Left hindlimb (tissue), 1 donor: ENCODE measurements around the gene FTO.

Source experiments
- DNase-seq: peaks from one replicate; pipeline ENCODE4 v3.0.0-alpha.2; 2018

FTO gene

DNA sequence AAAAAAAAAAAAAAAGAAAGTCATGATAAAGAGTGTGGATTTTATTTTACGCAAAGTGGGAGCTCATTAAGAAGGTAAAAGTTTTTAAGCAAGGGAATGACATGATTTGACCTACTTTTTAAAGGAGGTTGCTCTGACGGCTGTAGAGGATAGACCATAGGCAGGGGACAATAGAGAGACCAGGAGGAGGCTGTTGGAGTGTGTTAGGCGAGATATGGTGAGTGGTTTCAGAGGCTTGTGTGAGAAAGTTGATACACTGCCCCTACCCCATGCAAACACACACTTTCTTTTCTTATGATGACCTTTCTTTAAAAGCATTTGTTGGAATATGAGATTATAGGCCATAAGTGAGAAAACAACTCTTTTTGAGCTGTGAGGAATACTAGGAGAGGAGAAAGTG lies 82.0 kb downstream of the FTO start:
- no peak for DNase-seq

DNA sequence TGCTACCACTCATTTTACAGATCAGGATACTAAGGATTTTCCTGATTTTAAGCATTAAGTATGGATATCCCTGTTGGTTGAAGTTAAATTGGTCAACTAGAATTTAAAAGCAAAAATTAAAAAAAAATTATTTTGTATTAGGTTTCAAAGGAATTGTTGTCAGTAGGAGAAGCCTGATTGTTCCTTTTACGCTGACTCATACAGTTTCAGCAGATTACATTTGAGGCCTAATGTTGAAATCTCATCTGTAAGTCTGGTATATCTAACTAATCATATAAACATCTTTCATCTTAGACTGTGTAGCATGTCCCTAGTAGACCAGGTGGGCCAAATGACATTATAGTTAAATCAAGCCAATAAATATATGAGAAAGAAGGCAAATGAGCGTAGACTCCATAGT lies 83.5 kb downstream of the FTO start:
- DNase-seq = no peak

DNA sequence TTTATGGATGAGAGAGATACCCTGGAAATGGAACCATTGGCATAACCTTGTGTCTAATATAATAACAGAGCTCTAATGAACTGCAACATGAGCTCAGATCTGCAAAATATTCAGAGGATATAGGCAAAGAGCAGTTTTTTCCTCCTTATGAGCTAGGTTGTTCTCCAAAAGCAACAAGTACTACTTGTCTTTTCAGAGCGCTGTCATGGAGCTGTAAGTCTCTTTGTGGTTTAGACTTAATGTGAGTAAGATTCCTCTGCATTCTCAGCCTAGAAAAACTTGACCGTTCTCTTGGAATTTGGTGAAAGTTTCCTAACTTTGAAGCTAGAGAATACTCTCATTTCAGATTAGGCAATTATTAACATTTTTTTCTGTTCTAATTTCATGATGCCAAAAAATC lies 85.2 kb downstream of the FTO start:
- no peak for DNase-seq

DNA sequence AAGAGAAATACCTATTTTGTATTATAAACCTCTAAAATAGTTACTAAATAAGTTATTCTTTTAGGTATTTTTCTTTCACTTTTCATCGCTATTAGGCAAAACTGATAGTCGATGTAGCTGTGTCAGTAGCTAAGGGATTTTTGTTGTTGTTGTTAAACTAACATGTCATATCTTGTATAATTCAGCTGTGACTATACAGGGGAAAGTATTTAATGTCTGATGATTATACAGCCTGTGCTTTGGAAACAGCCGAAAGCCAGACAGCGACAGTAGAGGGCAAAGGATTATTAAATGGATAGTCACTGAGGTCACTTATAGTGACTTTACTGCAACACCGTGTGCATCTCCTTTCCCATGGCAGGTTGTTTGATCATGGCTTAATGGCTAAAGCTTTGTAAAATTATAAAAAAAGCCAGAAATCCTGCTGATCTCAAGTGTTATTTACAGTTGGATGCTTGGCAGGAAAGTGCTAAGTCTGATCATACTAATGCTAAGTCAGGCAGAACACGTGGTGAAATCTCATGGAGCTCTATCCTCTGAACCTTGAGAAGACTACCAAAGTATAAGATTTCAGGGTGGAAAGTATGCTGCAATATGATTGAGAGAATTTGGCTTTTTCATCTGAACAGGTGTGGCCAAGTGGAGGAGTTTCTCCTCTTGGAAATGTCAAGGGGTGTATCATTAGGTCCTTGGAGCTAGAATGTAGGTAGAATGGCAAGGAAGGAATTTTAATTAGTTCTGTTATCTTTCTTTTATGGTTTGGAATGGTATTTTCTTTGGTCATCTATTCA lies 88.4 kb downstream of the FTO start:
- no peak for DNase-seq

DNA sequence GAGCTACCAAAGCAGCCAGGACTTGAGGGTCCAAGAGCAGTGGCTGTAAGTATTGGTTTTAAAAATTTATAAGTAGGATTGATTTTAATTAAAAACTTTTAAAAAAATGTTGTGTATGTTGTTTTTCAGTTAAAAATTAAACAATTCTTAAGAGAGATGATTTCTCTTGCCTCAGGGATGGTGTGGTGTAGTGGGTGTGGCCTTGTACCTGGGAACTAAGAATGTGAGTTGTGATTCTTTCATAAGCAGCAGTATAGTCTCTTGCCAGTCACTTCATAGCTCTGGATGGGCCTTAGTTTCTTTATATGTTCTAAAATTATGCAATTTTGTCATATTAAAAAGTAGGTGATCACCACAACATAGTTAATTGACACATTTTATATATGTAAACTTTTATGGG lies 99.5 kb downstream of the FTO start:
- no peak for DNase-seq

DNA sequence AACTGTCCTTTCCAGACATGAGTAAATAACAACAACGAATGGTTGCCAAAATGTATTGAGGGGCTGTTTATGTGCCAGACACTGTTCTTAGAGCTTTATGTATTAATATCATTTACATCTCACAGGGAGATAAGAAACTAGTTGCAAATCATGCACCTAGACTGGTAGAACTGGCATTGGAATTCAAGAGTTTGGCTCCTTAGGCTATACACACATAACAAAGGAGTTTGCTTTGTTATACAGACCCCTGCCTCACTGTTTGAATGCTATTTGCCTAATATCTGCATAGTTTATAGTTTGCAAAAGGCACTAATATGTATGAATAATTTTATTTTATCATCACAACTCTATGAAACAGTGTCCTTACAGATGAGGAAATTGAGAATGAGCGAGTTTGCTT lies 100.0 kb downstream of the FTO start:
- DNase-seq = no peak

DNA sequence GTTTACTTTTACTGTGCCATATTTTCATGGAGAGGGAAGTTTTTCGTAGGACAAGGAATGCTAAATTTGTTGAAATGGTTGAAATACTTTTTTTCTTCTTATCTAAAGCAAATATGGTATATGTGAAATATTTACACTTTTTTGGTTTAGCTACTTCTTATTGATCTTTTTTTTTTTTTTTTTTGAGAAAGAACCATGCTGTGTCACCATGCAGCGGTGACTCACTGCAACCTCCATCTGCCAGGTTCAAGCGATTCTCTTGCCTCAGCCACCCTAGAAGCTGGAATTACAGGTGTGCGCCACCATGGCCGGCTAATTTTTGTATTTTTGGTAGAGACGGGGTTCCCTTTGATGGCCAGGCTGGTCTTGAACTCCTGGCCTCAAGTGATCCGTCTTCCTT lies 100.5 kb downstream of the FTO start:
- no peak for DNase-seq

DNA sequence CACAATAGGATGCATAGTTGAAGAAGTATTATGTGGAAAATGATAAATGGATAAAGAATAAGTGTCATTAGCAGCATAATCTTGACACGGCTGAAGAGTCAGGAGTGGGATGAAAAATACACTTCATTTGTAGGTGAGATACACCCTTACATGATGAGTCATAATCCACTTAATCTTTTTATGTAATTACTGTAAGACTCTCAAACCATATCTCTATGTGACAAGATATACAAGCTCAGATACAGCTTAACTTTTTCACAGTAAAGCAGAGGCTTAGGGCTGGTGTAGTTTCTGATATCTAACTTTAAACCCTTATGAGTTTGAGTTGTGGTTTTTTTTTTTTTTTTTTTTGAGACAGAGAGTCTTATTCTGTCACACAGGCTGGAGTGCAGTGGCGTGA lies 101.2 kb downstream of the FTO start:
- DNase-seq = no peak

DNA sequence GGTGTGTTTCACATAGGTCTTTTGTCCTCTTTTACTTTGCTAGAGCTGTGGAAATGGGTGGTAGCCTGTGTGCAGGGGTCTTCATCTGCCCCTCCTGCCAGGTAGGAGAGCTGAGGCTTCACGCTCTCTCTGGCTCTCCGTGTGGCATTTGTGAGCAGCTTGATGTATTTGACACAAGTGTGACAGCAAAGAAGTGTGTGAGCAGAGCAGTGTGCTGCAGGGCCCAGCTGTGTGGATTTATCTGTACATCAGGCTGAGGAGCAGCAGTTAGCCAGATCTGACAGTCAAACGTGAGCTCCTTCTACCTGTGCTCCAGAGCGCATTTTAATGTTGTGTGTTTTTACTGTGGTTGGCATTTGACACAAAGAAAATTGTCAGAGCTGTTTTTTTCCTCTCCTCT lies 101.8 kb downstream of the FTO start:
- DNase-seq = no peak

DNA sequence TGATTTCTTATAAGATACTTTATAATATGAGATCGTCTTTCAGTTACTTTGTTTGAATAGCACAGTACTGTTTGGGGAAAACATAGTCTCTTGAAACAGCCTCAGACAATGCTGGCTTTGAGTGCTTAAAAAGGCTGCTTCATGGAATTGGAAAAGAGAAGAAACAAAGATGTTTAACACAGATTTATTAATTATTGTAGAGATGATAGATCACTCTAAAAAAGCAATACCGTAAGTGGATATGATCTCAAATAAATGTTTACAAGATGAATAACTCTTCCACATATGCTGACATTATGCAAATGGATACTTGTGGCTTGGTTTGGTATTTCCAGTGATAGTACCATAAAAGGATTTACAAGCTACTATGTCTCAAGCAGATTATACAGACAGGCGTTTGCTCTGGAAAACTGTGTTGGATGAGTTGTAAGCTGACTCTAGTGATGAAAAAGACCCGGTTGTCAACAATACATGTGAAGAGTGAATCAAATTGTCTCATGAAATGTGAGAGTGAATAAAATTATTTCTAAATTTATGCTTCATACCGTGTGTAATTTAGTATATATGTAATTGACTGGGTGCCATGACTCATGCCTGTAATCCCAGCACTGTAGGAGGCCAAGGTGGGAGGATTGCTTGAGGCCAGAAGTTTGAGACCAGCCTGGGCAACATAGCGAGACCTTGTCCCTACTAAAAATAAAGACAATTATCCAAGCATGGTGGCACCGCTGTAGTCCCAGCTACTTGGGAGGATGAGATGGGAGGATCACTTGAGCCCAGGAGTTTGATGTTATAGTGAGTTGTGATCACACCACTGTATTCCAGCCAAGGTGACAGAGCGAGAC lies 105.4 kb downstream of the FTO start:
- no peak for DNase-seq

DNA sequence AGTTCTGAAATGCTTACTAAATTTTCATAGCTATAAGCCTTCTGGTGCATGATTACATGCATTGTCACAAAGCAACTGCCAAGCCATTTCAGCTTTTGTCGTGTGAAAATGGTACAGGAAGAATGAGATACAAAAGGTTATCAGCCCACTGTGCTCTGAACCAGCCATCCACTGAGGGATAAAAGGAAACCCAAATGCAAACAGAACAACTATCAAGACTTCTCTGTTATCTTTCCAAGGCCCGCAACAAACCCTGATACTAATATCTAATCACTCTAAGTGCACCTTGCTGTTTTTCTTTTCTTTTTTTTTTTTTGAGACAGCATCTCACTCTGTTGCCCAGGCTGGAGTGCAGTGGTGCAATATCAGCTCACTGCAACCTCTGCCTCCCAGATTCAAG lies 109.0 kb downstream of the FTO start:
- DNase-seq = no peak

DNA sequence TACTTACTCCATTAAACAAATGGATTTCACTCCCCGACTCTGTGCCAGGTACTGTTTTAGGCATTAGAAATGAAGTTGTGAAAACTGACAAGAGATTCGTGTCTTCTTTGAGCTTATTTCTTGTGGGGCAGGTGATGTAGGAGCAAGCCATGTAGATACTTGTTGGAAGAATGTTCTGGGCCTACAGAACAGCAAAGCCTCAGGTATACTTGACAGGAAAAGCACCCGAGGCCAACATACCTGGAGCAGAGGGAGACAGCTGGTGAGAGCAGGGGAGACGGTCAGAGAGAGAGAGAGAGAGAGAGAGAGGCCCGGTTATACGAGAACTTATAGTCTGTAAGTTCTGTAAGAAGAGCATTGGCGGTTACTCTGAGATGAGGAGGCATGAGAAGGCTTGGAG lies 110.8 kb downstream of the FTO start:
- no peak for DNase-seq

DNA sequence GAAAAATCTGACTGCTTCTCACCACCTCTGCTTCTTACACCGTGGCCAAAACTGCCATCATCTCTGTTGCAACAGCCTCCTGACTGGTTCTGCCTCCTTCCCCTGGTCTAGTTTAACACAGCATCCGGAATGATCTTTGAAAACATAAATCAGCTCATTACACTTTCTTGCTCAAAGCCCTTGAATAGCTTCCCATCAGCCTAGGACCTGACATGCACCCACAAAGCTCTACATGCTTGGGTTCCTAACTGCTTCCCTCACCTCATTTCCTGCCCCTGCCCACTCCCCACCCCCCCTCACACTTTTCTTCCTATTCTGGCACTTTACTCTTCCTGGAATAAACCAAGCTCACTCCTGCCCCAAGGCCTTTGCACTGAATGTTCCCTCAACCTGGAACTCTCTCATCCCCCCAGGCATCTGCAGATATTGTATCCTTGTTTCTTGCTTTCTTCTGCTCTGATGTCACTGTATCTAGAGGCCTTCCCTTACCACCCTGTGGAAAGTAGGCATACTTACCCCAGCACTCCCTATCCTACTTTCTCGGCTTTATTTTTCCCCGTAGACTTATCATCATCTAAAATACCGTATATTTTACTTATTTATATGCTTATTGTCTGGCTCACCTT lies 112.4 kb downstream of the FTO start:
- no peak for DNase-seq

DNA sequence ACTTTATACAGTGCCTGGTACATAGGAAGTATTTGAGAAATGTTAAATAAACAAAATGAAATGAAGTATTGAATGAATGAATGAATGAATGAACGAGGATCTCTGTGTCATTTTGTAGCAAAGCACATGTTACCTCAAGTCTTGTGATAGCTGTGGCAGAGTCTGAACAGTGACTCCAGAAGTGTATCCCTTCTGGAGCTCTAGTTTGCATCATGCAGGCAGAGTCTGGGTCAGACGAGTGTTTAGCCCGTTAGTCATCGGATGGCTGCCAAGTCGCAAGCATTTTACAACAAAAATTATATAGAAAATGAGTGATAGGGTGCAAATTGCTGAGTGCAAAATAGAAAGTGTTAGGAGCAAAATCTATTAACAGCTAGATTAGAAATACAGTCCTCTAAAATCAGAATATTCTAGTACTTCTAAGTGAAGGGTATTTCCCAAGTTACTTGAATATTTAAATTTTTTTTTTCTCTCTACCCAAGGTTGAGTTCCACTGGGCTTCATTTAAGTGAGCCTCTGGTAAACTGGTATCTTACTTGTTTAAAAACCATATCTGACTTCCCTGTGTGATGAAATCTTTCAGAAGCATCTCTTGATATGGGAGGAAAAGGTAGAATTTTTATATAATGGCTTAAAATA lies 113.3 kb downstream of the FTO start:
- DNase-seq = no peak

DNA sequence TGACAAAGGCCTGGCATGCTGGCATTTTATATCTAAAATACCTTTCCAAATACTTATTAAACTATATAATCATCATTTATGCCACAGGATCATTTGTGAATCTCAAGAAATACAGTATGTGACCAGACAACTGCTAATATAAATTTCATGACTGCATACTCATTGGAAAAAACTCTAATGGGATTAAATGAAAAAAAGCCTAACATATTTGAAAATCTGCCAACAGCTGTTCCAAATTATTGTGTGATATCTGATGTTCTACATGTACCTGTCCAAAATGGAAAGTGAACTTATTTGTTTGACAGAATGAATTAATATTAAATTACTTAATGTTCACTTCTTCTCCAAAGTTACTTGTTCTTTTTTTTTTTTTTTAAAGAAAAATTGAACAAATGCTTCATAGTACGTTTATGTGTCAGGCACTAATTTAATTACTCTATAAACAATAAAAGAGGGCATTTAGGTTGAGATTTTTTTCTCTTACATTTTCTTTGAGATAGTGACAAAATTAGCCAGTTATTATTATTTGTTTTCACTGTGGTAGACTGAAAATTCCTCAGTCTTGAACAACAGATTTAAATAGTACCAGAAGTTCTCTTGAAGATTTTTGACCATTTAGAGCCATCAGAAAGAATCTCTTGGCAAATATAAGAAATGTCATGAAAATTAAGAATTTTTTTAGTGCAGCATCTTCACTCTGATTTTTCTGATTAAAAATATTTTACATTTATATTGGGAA lies 114.0 kb downstream of the FTO start:
- no peak for DNase-seq

DNA sequence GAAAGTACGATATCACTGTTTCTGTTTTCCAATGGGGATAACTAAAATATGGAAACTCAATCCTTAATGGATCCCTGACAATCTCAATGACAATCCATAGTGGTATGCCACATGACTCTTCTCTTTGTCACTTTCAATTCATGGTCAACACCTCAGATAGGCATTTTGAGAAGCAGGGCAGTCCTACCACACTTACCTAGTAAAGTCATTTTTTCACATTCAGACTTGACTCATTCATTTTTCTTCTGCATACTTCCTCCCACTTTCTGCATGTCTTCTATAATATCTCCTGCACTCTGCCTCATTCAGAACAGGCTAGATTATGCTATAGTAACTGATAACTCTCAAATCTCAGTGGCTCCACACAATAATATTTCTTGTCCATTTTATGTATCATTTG lies 117.5 kb downstream of the FTO start:
- no peak for DNase-seq

DNA sequence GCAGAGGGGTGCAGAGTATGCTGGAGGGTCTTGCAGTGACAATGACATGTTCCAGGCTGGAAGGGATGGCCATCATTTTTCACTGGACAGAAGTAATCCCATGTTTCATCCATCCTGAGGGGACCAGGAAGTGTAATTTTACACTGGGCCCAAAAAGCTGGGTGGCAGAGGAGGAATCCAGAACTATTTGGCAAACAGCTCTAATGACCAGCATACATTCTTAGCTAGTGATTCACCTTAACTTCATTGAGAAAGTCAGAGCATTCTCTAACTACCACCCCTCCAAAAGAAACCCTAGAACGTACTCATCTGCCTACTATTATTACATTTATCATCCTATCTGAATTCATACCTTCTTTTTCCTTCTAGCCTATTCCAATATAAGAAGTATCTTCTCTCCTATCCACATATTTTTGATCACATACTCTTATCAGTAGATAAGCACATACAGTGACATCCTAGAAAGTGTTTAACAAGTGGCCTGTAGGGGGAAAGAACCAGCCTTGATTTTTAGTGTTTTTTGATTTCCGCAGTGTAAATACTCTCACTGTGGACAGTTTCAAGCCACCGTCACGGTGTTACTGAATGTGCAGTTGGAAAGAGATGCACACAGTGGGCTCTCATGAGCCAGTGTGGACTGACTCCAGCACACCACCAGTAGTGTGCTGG lies 118.1 kb downstream of the FTO start:
- DNase-seq = no peak

DNA sequence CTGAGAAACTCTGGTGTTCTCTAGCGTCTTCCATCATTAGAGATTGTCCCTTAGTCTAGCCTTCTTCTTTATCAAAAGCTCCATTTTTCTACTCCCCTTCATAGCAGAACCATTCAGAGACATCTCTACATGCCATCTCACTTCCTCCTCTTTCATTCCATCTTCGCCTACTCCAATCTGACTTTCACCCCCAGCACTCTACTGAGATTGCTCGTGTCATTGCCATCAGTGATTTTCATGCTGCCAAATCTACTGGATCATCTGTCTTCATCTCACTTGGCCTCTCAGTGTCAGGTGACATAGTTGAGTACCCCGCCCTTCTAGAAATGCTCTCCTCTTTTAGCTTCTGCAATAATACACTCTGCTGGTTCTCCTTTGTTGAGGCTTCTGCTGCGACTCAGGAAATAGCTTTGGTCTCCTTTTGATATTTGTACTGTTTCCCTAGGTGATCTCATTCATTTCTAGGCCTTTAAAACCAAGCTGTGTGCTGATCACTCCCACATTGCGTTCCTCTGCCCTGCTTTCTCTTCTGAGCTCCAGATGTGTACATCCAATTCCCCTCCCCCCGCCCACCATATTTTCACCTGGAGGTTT lies 119.1 kb downstream of the FTO start:
- DNase-seq = no peak

DNA sequence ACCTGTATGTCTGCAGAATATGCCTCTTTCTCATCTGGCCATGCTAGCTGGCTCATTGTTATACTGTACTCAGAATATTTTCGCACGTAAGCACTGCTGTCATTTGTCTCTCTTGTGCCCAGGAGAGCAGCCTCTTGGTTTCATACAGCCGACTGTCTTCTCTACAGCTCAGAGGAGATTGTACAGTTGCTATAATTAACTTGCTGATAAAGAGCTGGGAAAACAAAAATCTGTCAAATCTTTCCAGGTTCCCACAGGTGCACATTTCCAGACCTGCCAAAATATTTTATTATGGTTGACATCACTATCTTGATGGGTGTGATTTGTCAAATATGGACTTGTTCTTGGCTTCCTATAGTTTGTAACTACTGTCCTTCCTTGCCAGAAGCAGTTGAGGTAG lies 122.7 kb downstream of the FTO start:
- no peak for DNase-seq

DNA sequence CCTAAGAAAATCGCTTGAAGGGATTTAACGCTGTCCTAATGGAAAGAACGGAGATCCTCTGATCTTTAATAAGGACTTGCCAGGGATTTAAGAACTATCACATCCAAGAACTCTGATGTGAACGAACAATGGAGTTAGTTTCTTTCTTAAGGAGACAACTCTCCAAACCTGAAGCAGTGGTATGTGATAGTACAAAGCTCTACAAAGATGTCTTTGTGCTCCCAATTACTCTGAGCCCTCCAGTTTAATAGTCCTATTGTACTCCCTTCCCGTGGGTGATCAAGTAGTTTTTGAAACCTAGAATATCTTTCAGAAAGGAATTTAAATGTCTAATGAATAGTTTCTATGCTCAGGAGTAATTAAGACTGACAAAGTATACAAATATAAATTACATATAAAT lies 123.8 kb downstream of the FTO start:
- no peak for DNase-seq

DNA sequence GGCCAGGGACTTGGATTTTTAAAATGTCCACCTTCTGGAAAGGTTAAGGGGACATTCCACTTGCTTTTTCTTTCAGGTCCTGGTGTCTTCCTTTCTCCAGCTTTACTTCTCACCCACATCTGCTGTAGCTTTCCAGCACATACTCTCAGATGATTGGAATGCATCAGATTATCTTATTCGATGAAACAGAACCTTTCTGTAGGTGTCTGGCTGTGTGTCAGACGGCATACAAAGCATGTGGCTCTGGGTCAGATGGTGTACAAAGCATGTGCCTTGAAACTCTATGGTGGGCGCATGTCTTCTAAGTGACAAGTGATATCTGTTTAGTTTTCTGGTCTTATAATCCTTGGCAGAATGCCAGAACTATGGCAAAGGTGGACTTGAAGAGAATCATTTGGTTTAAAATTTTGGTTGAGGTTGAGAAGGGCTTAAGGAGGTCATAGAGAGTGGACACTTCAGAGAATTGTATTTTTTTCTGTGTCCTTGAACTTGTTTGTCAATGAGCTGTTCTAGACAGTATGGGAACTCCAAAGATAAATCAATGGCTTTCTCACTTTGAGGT lies 125.3 kb downstream of the FTO start:
- no peak for DNase-seq
